Lung (tissue), 12 donors: ENCODE measurements around the gene INTS3. TPM values are rescaled to one million over a fixed set of nuclear protein-coding genes. Genes with fewer than 3 reads are reported as not detected.

Source experiments
- ATAC-seq: fragments of 200-7000 bp; cut with Tn5 transposase; one replicate; pipeline ENCODE4 v1.9.1; 2020; ENCODE audit warnings: moderate number of reproducible peaks; ENCODE audit not compliant: insufficient read depth, low FRiP score
- DNase-seq, 3 donors: peaks; one replicate each; pipeline ENCODE4 v3.0.0-alpha.2; 2013 to 2017
- H3K27ac ChIP-seq, 2 donors: one replicate each; pipeline ENCODE4 v1.5.1; 2013; ENCODE audit warnings: mild to moderate bottlenecking in 2 of 2, moderate library complexity in 2 of 2, control low read depth in 1 of 2, inconsistent platforms in 1 of 2, low read depth in 1 of 2, low read length in 1 of 2
- H3K27me3 ChIP-seq, 3 donors: one replicate each; pipeline ENCODE4 v1.5.1; 2013; ENCODE audit warnings: low read length in 2 of 3; ENCODE audit not compliant: control insufficient read depth in 3 of 3, insufficient read depth in 3 of 3
- H3K36me3 ChIP-seq, 4 donors: one replicate each; pipeline ENCODE4 v1.5.1; 2013; ENCODE audit warnings: low read length in 4 of 4, mild to moderate bottlenecking in 1 of 4, moderate library complexity in 1 of 4; ENCODE audit not compliant: control insufficient read depth in 4 of 4, insufficient read depth in 4 of 4
- H3K4me1 ChIP-seq, 5 donors: one replicate each; pipeline ENCODE4 v1.5.1; 2013; ENCODE audit warnings: low read length in 5 of 5, mild to moderate bottlenecking in 2 of 5, moderate library complexity in 1 of 5; ENCODE audit not compliant: control insufficient read depth in 5 of 5, insufficient read depth in 5 of 5
- H3K4me3 ChIP-seq: one replicate; pipeline ENCODE4 v1.5.1; 2013; ENCODE audit warnings: mild to moderate bottlenecking, control low read depth, moderate library complexity
- H3K9ac ChIP-seq, 2 donors: one replicate each; pipeline ENCODE4 v1.5.1; 2013; ENCODE audit warnings: low read length in 2 of 2, control low read depth in 1 of 2; ENCODE audit not compliant: insufficient read depth in 1 of 2
- H3K9me3 ChIP-seq, 4 donors: one replicate each; pipeline ENCODE4 v1.5.1; 2013; ENCODE audit warnings: low read length in 3 of 4, mild to moderate bottlenecking in 1 of 4, moderate library complexity in 1 of 4; ENCODE audit not compliant: control insufficient read depth in 4 of 4, insufficient read depth in 3 of 4
- CTCF ChIP-seq: IDR thresholded peaks from 2 replicates; pipeline ENCODE4 v1.5.1; 2012; ENCODE audit warnings: mild to moderate bottlenecking; ENCODE audit errors: control extremely low read depth, extremely low read depth
- WGBS, 2 donors: extraction: QIAGEN DNeasy Blood & Tissue Kit; methylation state at CpG; one replicate each; pipeline ENCODE4 v1.1.7; 2013; 5-methylcytosine and 5-hydroxymethylcytosine counted together
- polyA plus RNA-seq, 2 donors: library from polyadenylated mRNA; stranded (reverse); fragments of 200-250 nt; gene quantifications; one replicate each; pipeline ENCODE4 v1.2.1, GENCODE V29; 2013
- total RNA-seq, 2 donors: library from RNA; depleted of rRNA in 1 of 2; stranded (reverse); fragments of >200 nt in 1 of 2; gene quantifications; one replicate each; pipeline ENCODE4 v1.2.1, GENCODE V29; 2014 to 2021
- donor health status: control.
- donor health status: control.
- donor health status: Bipolar disorder and iron deficiency.
- donor health status: healthy.
- donor health status: DM: yes; HTN: yes; CAD: no.

Gene INTS3
- total and polyA plus RNA-seq, 4 donors, result 31.3 to 70.4 (median 51.0) TPM

GRCh38 chr1:153679337-153680119, 48.3 kb upstream of the INTS3 start:
- no peaks in the 10 kb centered on the region for H3K9me3 ChIP-seq
- peak overlapping the region; percentile 24 to 86 for H3K27ac ChIP-seq
- no peak for TF ChIP-seq CTCF
- WGBS, 2 donors, result 2% methylated on average over 50 to 73 of the region's 73 CpGs
- H3K36me3 ChIP-seq, result peaks cover 0 to 7% (median 0%) of the 10 kb centered on the region in 4 donors
- peak overlapping the region; percentile 91 for H3K4me3 ChIP-seq
- ATAC-seq (peak; percentile 60), DNase-seq (peak; percentile 21 to 37 (median 31))
- peaks cover 0 to 25% (median 2%) of the 10 kb centered on the region in 5 donors for H3K4me1 ChIP-seq
- H3K27me3 ChIP-seq, result peaks cover 0 to 40% (median 32%) of the 10 kb centered on the region in 3 donors
- H3K9ac ChIP-seq, result no peak overlapping the region

- Histone ChIP-seq H3K4me1 (peaks cover 0 to 25% (median 2%) of the 10 kb centered on the region in 5 donors), H3K9me3 (no peaks in the 10 kb centered on the region), H3K4me3 (peak overlapping the region; percentile 91), H3K36me3 (peaks cover 0 to 9% (median 0%) of the 10 kb centered on the region in 4 donors), H3K27ac (no peak overlapping the region), H3K9ac (no peak overlapping the region), H3K27me3 (peaks cover 0 to 40% (median 32%) of the 10 kb centered on the region in 3 donors)
- WGBS, 2 donors, result 25 to 36% methylated on average over 10 of the region's 10 CpGs
- no peak for DNase-seq
- ATAC-seq, result no peak
- TF ChIP-seq CTCF, result no peak
These were observed 47.8 kb upstream of the INTS3 start for GRCh38 chr1:153680120-153680403.

- no peak for TF ChIP-seq CTCF
- Histone ChIP-seq H3K4me1 (peaks cover 0 to 21% (median 0%) of the 10 kb centered on the region in 5 donors), H3K9ac (no peak overlapping the region), H3K4me3 (no peak overlapping the region), H3K9me3 (no peaks in the 10 kb centered on the region), H3K36me3 (peaks cover 0 to 18% (median 0%) of the 10 kb centered on the region in 4 donors), H3K27ac (no peak overlapping the region), H3K27me3 (peaks cover 0 to 40% (median 28%) of the 10 kb centered on the region in 3 donors)
- ATAC-seq (no peak), DNase-seq (no peak)
- 91% methylated on average over 7 of the region's 7 CpGs for WGBS, 2 donors
These were observed 45.1 kb upstream of the INTS3 start for GRCh38 chr1:153682730-153683129.

- no peak overlapping the region for H3K4me3 ChIP-seq
- H3K36me3 ChIP-seq, result peaks cover 0 to 27% (median 0%) of the 10 kb centered on the region in 4 donors
- H3K4me1 ChIP-seq, result peaks cover 0 to 9% (median 0%) of the 10 kb centered on the region in 5 donors
- no peak overlapping the region for H3K27ac ChIP-seq
- 84 to 91% methylated on average over 5 of the region's 5 CpGs for WGBS, 2 donors
- no peaks in the 10 kb centered on the region for H3K9me3 ChIP-seq
- ATAC-seq (no peak), DNase-seq (no peak)
- no peak for TF ChIP-seq CTCF
- H3K27me3 ChIP-seq, result peaks cover 0 to 30% (median 24%) of the 10 kb centered on the region in 3 donors
- H3K9ac ChIP-seq, result no peak overlapping the region
These were observed 44.0 kb upstream of the INTS3 start for GRCh38 chr1:153683854-153684253.
